GM19395 (cell line): Measurements from ENCODE around the gene PIEZO2.

Experiments used
- ATAC-seq: cut with Tn5 transposase; IDR thresholded peaks from one replicate; pipeline ENCODE4 v1.9.1; 2021; ENCODE audit warnings: mild to moderate bottlenecking, moderate library complexity; ENCODE audit not compliant: unreplicated experiment

PIEZO2 gene

GRCh38 chr18:10702206-10702605 lies 447.2 kb downstream of the PIEZO2 start:
- ATAC-seq, result no peak

DNA sequence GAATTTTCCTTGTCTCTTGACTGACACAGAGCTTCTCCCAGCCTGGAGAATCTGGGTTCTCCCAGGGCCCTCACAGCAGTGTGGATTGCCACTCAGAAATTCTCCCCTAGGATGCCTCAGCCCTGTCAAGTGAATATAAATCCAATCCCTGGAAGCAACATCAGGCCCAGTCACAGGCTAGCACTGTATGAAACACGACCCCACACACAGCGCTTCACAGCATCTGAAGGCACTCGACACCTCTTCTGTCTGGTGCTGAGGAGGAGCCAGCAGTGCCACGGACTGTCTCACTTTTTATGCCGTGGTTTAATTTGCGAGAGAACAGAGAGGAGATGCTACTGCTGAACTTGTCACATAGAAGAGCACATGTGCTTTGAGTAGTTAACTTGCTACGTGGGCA lies 459.0 kb downstream of the PIEZO2 start:
- ATAC-seq, result no peak

- no peak for ATAC-seq
Measured at GRCh38 chr18:10690035-10690329, 459.4 kb downstream of the PIEZO2 start.

- ATAC-seq, result no peak
Measured at GRCh38 chr18:10689236-10690034, 459.9 kb downstream of the PIEZO2 start.

GRCh38 chr18:10688766-10689165 lies 460.6 kb downstream of the PIEZO2 start:
- ATAC-seq, result no peak

DNA sequence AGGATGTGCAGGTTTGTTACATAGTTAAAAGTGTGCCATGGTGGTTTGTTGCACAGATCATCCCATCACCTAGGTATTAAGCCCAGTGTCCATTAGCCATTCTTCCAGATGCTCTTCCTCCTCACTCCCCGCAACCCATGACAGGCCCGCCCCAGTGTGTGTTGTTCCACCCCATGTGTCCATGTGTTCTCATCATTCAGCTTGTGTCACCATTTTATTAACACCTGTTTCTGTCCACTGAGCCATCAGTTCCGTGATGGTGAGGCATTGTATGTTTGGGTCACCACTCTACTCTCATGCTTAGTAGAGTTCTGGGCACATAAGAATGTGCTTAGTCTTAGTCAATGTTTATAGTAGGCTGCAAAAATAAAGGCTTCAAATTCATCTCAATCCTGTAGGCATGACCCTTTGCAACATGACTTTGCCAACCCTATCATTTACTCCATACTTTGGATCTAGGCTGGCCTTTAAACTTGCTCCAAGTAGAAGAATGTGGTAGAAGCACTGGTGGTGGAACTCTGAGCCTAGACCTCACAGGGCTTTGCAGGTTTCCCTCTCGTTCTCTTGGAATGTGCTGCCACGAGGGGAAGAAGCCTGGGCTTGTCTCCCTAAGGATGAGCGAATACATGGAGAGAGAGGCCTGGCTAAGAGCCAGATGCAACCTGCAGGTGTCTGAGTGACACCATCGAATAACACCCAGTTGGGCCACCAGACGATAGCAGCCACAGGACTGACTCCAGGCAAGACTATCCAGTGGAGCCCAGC lies 462.0 kb downstream of the PIEZO2 start:
- ATAC-seq, result no peak

DNA sequence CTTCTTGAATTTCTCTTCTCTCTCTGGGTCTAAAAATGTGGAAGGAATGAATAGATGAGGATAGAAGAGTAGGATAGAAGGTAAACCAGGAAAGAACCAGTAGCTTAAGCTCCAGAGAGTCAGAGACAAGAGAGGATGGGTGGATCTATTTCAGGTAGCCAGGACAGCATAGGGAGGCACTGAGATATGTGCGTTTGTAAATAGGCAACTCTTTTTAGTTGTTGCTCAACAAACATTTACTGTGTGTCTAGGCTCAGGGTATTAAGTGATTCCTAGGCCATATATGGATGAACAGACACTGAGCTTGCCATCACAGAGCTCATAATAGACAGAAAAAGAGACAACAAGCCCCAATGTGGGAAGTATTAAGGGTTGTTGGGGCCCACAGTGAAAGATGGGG lies 463.1 kb downstream of the PIEZO2 start:
- ATAC-seq, result no peak

GRCh38 chr18:10685484-10685883 lies 463.9 kb downstream of the PIEZO2 start:
- ATAC-seq, result no peak

- no peak for ATAC-seq
Measured at GRCh38 chr18:10682368-10682714, 467.0 kb downstream of the PIEZO2 start.

DNA sequence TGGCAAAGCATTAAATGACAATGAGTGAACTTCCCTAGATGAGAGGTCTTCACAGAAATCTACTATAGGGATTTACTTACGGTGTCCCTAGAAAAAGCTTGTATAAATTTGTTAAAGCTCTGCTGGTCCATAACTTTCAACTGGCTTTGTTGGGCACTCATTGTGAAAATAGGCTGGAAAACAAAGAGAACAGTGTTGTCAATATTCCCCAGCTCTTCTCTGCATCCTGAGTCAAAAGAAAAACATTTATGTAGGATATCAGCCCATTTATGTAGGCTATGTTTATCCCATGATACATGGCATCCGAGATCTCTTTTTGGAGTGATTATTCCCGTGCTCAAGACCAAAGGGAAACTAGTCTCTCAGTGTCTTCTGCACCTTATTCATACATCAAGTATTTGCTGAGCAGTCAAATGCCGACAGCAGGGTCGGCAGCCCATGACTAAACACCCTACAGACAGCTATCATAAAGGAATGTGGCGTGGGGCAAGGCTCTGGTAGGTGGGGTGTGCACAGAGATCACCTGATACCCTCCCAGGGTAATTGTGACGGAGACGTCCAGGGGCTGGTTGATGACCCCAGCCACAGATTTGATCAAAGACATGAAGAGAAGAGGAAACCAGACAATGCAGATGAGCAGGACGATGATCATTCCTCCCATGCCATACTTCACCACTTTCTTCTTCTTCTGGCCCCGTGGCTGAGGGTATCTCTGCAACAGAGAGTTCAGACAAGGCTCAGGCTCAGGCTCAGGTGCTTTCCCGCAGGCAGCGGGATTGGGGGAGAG lies 467.6 kb downstream of the PIEZO2 start:
- ATAC-seq, result no peak

GRCh38 chr18:10680271-10680596 lies 469.1 kb downstream of the PIEZO2 start:
- no peak for ATAC-seq

- no peak for ATAC-seq
Measured at GRCh38 chr18:10679557-10680270, 469.7 kb downstream of the PIEZO2 start.

DNA sequence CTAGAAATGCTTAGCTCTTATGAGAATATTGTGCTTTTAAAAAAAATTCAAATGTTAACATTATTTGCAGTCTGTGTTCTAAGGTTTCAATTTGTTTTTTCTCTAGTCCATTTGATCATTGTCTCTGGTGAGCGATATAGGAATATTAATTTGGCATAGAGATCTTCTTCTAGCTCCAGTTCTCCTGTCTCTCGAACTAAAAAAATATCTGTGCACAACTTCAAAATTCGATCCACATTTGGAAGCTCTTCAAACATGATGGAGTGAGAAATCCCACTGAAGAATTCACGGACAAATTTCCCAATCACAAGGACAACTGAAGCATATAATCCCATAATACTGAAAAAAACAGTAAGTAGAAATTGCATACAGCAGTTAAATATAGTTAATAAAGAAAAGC lies 477.9 kb downstream of the PIEZO2 start:
- no peak for ATAC-seq

GRCh38 chr18:10670856-10671255 lies 478.5 kb downstream of the PIEZO2 start:
- ATAC-seq, result no peak

GRCh38 chr18:10669441-10670100 lies 479.8 kb downstream of the PIEZO2 start:
- ATAC-seq, result no peak

- ATAC-seq, result no peak
Measured at GRCh38 chr18:10663750-10664149, 485.6 kb downstream of the PIEZO2 start.

GRCh38 chr18:10661317-10661716 lies 488.1 kb downstream of the PIEZO2 start:
- ATAC-seq, result no peak

GRCh38 chr18:10660179-10660884 lies 489.0 kb downstream of the PIEZO2 start:
- ATAC-seq, result no peak

DNA sequence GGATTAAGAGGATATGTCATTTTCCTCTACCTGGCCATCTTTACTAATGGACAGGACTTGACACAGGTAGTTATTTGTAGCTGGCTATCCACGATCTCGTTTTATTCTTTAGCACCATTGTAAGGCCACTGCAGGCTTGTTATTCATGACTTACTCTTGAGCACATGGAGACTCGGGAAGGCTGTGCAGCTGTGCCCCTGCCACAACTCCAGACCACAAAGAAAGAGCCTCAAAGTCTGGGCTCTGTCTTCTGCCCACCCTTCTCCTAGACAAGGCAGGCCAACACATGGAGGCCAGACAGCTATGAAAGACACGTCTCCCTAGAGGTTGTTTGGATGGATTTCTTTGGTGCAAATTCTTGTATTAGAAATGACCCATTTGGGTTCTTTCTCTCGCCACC lies 489.8 kb downstream of the PIEZO2 start:
- no peak for ATAC-seq

GRCh38 chr18:10659000-10659399 lies 490.4 kb downstream of the PIEZO2 start:
- no peak for ATAC-seq
